Endothelial cell (in vitro differentiated cells): ENCODE data around the gene RDH12. TPM values are rescaled to one million over a fixed set of nuclear protein-coding genes. Genes with fewer than 3 reads are reported as not detected.

Experiments used
- DNase-seq: peaks from one replicate; pipeline ENCODE4 v3.0.0; 2021; ENCODE audit warnings: low spot score
- H3K27ac Mint-ChIP-seq: one replicate; pipeline ENCODE4 v1.8.0; 2021; ENCODE audit warnings: mixed read lengths, inconsistent platforms; ENCODE audit not compliant: unreplicated experiment
- H3K27me3 Mint-ChIP-seq: one replicate; pipeline ENCODE4 v1.8.0; 2021; ENCODE audit warnings: mild to moderate bottlenecking, moderate library complexity, mixed read lengths, inconsistent platforms; ENCODE audit not compliant: unreplicated experiment
- H3K36me3 Mint-ChIP-seq: one replicate; pipeline ENCODE4 v1.8.0; 2021; ENCODE audit warnings: mild to moderate bottlenecking, low read depth, mixed read lengths, inconsistent platforms; ENCODE audit not compliant: unreplicated experiment
- H3K4me1 Mint-ChIP-seq: one replicate; pipeline ENCODE4 v1.8.0; 2021; ENCODE audit warnings: mild to moderate bottlenecking, mixed read lengths, inconsistent platforms; ENCODE audit not compliant: unreplicated experiment
- H3K4me3 Mint-ChIP-seq: one replicate; pipeline ENCODE4 v1.8.0; 2021; ENCODE audit warnings: mild to moderate bottlenecking, mixed read lengths, inconsistent platforms; ENCODE audit not compliant: unreplicated experiment
- H3K9me3 Mint-ChIP-seq: one replicate; pipeline ENCODE4 v1.8.0; 2021; ENCODE audit warnings: mixed read lengths, inconsistent platforms; ENCODE audit not compliant: unreplicated experiment
- CTCF ChIP-seq: fragments of 200-600 bp; sonication (generic); IDR thresholded peaks from one replicate; pipeline ENCODE4 v1.5.0; 2021; ENCODE audit warnings: antibody characterized with exemption; ENCODE audit not compliant: unreplicated experiment
- total RNA-seq: library from RNA; stranded (reverse); fragmentation: NEBNext Ultra II Directional; extraction: Animal tissue kit (Norgen Biotek cat#: 25700); gene quantifications from one replicate; pipeline ENCODE4 v1.2.1, GENCODE V29; 2021; ENCODE audit not compliant: unreplicated experiment

RDH12 gene
- total RNA-seq, 1 donor from 2014 or later = 0.44 TPM

- H3K9me3 Mint-ChIP-seq = no peaks in the 10 kb centered on the region
- no peak for DNase-seq
- TF ChIP-seq CTCF = no peak
- peaks cover 16% of the 10 kb centered on the region for H3K4me1 Mint-ChIP-seq
- no peaks in the 10 kb centered on the region for H3K36me3 Mint-ChIP-seq
- no peak overlapping the region for H3K4me3 Mint-ChIP-seq
- no peak overlapping the region for H3K27ac Mint-ChIP-seq
- no peaks in the 10 kb centered on the region for H3K27me3 Mint-ChIP-seq
Observed at GRCh38 chr14:67734675-67735074, 33.0 kb downstream of the RDH12 start.

- TF ChIP-seq CTCF = no peak
- no peak for DNase-seq
- Mint-ChIP-seq H3K9me3 (no peaks in the 10 kb centered on the region), H3K27me3 (no peaks in the 10 kb centered on the region), H3K4me1 (peaks cover 16% of the 10 kb centered on the region), H3K4me3 (no peak overlapping the region), H3K36me3 (no peaks in the 10 kb centered on the region), H3K27ac (no peak overlapping the region)
Observed at GRCh38 chr14:67735336-67736147, 33.9 kb downstream of the RDH12 start.

GRCh38 chr14:67736771-67737170, 35.1 kb downstream of the RDH12 start:
- peaks cover 16% of the 10 kb centered on the region for H3K4me1 Mint-ChIP-seq
- no peak for TF ChIP-seq CTCF
- H3K27ac Mint-ChIP-seq = no peak overlapping the region
- H3K4me3 Mint-ChIP-seq = no peak overlapping the region
- no peaks in the 10 kb centered on the region for H3K27me3 Mint-ChIP-seq
- H3K9me3 Mint-ChIP-seq = no peaks in the 10 kb centered on the region
- H3K36me3 Mint-ChIP-seq = no peaks in the 10 kb centered on the region
- no peak for DNase-seq

GRCh38 chr14:67738740-67739504, 37.2 kb downstream of the RDH12 start:
- no peak for TF ChIP-seq CTCF
- Mint-ChIP-seq H3K27me3 (no peaks in the 10 kb centered on the region), H3K36me3 (no peaks in the 10 kb centered on the region), H3K4me3 (no peak overlapping the region), H3K4me1 (peaks cover 19% of the 10 kb centered on the region), H3K9me3 (no peaks in the 10 kb centered on the region), H3K27ac (no peak overlapping the region)
- DNase-seq = no peak

GRCh38 chr14:67744046-67744445, 42.4 kb downstream of the RDH12 start:
- no peak for TF ChIP-seq CTCF
- no peak for DNase-seq
- Mint-ChIP-seq H3K4me1 (peaks cover 2% of the 10 kb centered on the region), H3K4me3 (no peak overlapping the region), H3K27me3 (no peaks in the 10 kb centered on the region), H3K9me3 (no peaks in the 10 kb centered on the region), H3K27ac (no peak overlapping the region), H3K36me3 (peaks cover 10% of the 10 kb centered on the region)
